ENCODE results near the gene S100A12.

Gene S100A12

GRCh38 chr1:153389401-153389800 lies 14.0 kb upstream of the S100A12 start:
- Histone ChIP-seq H3K36me3 (replicated peaks) (no peaks in the 10 kb centered on the region), H3K27ac (no peak overlapping the region), H3K4me3 (ENCODE audit: low read depth, low read length) (no peak overlapping the region), H3K27me3 (replicated peaks) (no peaks in the 10 kb centered on the region)
- in situ Hi-C loops (cut with HindIII; ENCODE audit: low pct_ligation_motif_present, low sequenced_read_pairs): no loop called here
- no peak for TF ChIP-seq CTCF (IDR thresholded peaks at IDR 0.05; ENCODE audit: low read depth, low read length, missing control alignments)
- no peak for DNase-seq

- no peak for DNase-seq
- Histone ChIP-seq H3K4me3 (ENCODE audit: low read depth, low read length) (no peak overlapping the region), H3K27me3 (replicated peaks) (no peaks in the 10 kb centered on the region), H3K36me3 (replicated peaks) (no peaks in the 10 kb centered on the region), H3K27ac (no peak overlapping the region)
- in situ Hi-C loops (cut with HindIII; ENCODE audit: low pct_ligation_motif_present, low sequenced_read_pairs): no loop called here
- TF ChIP-seq CTCF (IDR thresholded peaks at IDR 0.05; ENCODE audit: low read depth, low read length, missing control alignments): no peak
These were observed 12.4 kb upstream of the S100A12 start for GRCh38 chr1:153387785-153388184.

DNA sequence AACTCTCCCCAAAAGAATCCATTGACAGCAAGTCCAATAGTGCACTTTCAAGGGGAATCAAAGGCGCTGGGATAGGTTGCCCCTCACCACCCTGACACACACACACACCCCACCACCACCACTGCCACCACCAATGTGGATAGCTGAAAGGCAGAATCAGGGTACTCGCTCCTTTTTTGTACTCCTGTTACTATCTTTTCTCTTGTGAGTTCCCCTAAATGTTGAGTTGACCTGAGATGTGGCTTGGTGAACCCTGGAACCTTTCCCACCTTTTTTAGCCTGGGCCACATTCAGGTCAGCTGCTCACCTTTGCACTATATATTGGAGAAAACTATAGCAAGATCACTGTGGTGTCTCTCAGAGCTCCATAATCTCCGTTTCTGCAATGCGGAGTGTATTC lies 11.6 kb upstream of the S100A12 start:
- Histone ChIP-seq H3K27me3 (replicated peaks) (no peaks in the 10 kb centered on the region), H3K36me3 (replicated peaks) (no peaks in the 10 kb centered on the region), H3K4me3 (ENCODE audit: low read depth, low read length) (no peak overlapping the region), H3K27ac (no peak overlapping the region)
- DNase-seq: no peak
- in situ Hi-C loops (cut with HindIII; ENCODE audit: low pct_ligation_motif_present, low sequenced_read_pairs): no loop called here
- no peak for TF ChIP-seq CTCF (IDR thresholded peaks at IDR 0.05; ENCODE audit: low read depth, low read length, missing control alignments)

DNA sequence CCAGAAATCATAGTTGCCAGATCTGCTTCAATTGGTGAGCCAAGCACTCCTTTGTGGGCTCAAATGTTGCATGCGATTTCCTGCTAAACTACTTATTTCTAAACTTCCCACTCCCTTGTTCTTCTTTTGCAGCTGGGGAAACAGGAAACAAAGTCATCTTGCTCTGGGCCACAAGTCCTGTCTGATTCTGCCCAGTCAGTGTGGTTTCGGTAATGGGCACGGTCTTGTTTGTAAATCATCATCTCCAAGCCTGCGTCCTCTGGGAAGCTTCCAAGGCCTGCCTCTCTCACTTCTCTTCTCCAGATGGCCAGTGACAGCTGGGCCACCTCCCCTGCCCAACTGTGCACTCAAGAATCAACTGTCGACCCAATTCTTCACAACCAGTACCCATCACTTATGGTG lies 11.1 kb upstream of the S100A12 start:
- Histone ChIP-seq H3K27ac (no peak overlapping the region), H3K27me3 (replicated peaks) (no peaks in the 10 kb centered on the region), H3K36me3 (replicated peaks) (no peaks in the 10 kb centered on the region), H3K4me3 (ENCODE audit: low read depth, low read length) (no peak overlapping the region)
- TF ChIP-seq CTCF (IDR thresholded peaks at IDR 0.05; ENCODE audit: low read depth, low read length, missing control alignments): no peak
- DNase-seq: no peak
- in situ Hi-C loops (cut with HindIII; ENCODE audit: low pct_ligation_motif_present, low sequenced_read_pairs): no loop called here

DNA sequence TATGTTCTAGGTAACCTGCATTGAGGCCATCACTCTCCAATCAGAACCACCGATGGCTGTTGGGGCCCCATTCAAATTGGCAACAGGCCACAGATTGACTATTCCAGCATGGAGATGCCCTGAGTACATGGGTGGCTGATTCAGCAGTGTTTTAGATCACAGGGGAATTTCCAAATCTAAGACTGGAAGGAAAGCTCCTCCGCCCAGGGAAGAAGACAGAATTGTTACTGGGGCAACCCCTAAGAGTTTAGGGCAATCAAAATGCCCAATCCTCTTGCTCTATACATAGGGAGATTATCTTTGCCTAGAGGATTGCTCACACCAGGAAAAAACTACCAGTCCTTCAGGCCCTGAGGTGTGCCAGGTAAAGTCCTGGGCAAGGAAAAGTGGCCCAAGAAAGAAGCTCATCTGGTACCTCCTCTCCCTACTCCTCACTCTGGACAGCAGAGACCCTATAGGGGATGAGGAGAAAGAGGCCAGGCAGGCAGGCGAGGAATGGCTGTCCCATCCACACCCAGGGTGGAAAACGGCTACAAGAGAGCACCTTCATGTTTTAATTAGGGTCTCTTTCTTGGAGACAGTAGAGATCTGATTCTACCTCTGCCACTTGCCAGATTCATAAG lies 9.6 kb upstream of the S100A12 start:
- Histone ChIP-seq H3K36me3 (replicated peaks) (no peaks in the 10 kb centered on the region), H3K4me3 (ENCODE audit: low read depth, low read length) (no peak overlapping the region), H3K27me3 (replicated peaks) (no peaks in the 10 kb centered on the region), H3K27ac (no peak overlapping the region)
- TF ChIP-seq CTCF (IDR thresholded peaks at IDR 0.05; ENCODE audit: low read depth, low read length, missing control alignments): no peak
- DNase-seq: no peak
- in situ Hi-C loops (cut with HindIII; ENCODE audit: low pct_ligation_motif_present, low sequenced_read_pairs): no loop called here

- Histone ChIP-seq H3K36me3 (replicated peaks) (no peaks in the 10 kb centered on the region), H3K4me3 (ENCODE audit: low read depth, low read length) (no peak overlapping the region), H3K27ac (no peak overlapping the region), H3K27me3 (replicated peaks) (no peaks in the 10 kb centered on the region)
- no peak for DNase-seq
- in situ Hi-C loops (cut with HindIII; ENCODE audit: low pct_ligation_motif_present, low sequenced_read_pairs): no loop called here
- TF ChIP-seq CTCF (IDR thresholded peaks at IDR 0.05; ENCODE audit: low read depth, low read length, missing control alignments): no peak
These were observed 5.3 kb upstream of the S100A12 start for GRCh38 chr1:153380711-153381110.
